ENCODE results near the gene DPY30.
A peak's percentile ranks its signal among the peaks of the same experiment; 100 is the strongest.
"Not testable (repeated sequence)": the region's sequence is repeated elsewhere in the genome, so short reads cannot be mapped to it uniquely, and the experiment has no call there.

The DPY30 gene

DNA sequence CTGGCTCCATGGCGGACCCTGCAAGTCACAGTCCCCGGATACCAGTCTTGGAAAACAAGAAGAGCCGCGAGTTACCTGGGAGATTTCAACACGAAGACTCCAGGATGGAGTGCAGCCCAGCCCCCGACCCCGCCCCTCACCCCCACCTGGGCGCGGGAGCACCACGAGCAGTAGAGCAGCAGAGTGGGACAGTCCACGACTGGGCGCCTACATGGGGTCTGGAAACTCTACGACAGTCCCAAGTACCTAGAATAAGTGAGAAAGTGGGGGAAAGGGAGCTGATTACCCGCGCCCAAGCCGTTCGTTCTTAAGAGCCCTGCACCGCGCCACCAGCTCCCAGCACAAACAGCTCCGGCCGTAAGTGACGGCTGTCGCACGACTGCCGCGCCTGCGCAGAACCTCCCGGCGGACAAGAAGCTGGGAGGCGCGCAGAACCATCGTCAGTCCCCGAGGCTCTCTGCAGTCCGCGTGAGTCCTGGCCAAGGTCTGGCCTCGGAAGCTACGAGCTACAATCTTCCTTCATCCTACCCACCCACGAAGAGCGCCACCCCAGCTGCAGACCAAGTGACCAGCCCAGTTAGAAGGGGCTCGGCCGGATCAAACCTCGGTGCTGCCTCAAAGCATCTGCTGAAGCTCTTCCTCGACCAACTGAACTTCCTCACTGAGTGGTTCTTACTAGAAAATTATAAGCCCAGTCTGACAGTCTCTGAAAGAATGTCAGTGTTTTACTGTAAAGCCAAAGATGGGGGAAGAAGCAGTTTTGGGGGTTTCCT lies at the start of gene DPY30:
DPY30 (minus strand) TSS at position 359 of the 773 bp plus-strand sequence; CDS start at position 10, 349 bp downstream.
- DNase-seq (ENCODE audit: low read depth), result peak; percentile 60

DNA sequence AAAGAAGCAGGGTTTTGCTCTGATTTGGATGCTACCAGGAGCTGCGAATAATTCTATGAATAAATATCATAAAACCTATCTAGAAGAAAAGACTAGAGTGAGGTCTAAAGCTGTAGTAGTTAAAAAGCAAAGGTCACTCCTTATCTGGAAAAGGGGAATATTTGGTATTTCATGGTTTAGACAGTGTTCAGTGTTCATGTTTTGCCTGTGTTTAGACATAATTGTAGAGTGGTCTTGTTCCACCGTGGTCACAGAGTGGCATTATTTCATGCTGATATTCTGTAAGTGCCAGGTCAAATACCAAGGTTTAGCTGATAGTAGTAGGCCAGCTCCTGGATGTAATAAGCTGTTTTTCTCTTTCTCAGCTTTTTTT lies 34.5 kb upstream of the DPY30 start:
- no peak for DNase-seq (ENCODE audit: low read depth)

DNA sequence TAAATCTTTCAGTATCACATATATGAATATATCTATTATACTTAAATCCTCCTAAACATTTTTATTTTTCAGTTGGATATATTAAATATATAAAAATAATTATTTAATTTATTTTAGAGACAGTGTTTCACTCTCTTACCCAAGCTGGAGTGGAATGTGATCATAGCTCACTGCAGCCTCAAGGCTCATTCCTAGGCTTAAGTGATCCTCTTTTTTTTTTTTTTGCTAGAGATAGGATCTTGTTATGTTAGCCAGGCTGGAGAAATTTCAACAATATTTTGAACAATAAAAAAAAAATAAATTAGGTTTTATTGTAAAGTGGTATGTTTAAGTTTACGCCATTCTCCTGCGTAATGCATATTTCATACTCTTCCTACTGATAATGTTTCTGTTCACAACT lies 27.9 kb upstream of the DPY30 start:
- no peak for DNase-seq (ENCODE audit: low read depth)

DNA sequence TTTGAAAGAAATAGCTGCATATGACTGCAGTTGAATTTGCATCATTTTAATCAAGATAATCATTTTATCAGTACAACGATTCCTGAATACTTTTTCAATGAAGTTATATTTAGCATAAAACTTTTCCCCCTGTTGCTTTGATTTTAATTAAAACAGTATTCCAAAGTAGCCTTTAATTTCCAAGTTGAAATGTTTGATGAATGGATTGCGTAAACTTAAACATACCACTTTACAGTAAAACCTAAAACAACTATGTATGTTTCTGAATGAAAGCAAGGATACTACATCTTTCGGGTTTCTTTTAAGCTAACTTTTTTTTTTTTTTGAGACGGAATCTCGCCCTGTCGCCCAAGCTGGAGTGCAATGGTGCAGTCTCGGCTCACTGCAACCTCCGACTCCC lies 25.1 kb upstream of the DPY30 start:
- DNase-seq (ENCODE audit: low read depth), result no peak

DNA sequence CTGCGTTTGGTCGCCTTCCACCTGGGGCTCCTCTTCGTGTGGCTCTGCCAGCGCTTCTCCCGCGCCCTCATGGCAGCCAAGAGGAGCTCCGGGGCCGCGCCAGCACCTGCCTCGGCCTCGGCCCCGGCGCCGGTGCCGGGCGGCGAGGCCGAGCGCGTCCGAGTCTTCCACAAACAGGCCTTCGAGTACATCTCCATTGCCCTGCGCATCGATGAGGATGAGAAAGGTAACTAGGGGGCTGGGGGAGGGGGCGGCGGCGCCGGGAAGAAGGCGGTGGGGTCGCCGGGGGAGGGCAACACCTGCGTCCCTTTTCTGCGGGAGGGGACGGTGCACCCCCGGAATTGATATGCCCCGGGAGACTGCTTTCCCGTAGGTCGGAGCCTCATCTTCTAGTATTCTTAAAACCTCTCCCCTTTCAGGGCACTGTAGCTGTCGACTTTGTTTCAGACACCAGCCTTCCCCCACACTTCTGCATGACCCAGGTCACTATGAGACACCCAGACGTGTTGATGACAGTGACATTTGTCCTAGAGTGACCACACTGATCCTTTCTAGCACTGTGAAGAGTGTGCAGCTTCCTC lies 24.5 kb upstream of the DPY30 start:
- no peak for DNase-seq (ENCODE audit: low read depth)

DNA sequence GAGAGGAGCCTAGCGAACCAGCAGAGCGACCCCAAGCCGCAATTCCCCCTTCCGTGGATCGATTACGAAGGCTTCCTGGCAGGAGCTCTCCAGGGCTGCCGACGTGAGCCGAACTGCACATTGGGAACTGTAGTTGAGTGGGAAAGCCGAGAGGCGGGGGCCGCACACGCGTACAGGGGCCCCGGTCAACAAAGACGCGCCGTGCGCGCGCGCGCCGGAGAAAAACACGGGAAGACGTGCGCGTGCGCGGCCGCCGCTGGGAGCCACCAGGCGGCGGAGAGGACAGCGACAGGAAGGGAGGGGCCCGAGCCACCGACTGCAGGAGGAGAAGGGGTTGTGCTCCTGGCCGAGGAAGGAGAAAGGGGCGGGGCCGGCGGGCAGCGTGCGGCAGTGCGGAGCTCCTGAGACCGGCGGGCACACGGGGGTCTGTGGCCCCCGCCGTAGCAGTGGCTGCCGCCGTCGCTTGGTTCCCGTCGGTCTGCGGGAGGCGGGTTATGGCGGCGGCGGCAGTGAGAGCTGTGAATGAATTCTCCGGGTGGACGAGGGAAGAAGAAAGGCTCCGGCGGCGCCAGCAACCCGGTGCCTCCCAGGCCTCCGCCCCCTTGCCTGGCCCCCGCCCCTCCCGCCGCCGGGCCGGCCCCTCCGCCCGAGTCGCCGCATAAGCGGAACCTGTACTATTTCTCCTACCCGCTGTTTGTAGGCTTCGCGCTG lies 23.9 kb upstream of the DPY30 start, which contains the start of gene SPAST:
SPAST (plus strand) TSS at position 247 of the 711 bp plus-strand sequence; CDS start at position 523, 276 bp downstream.
- DNase-seq (ENCODE audit: low read depth), result peak; percentile 83

DNA sequence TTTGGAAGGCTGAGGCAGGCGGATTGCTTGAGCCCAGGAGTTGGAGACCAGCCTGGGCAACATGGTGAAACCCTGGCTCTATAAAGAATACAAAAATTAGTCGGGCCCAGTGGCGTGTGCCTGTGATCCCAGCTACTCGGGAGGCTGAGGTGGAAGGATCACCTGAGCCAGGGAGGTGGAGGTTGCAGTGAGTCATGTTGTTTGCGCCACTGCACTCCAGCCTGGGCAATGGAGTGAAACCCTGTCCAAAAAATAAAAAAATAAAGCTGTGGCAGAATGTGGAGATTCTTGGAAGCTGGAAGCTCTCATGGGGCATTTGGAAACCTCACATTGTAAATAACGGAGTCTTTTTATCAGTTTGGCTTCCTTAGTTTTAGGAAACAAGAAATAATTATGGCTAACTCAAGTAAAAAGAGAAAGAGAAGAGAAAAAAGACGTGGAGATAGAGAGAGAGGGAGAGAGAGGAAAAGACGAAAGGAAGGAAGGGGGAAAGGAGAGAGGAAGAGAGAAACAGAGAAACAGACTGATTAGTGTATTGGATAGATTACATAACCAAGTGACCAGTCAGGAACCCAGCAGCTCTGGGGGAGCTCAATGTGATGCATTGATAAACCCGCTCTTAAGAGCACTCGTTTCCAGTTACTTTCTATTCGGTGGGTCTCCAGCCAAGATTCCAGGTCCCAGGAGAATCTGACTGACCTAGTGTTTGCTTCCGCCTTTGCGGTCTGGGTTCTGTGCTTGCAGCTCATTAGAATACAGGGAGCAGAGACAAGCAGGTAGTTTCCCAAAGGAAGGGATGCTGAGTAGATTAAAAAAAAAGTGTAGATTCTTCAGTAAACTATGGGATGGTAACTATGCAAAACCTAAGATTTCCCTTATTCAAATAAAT lies 22.6 kb upstream of the DPY30 start:
- no peak for DNase-seq (ENCODE audit: low read depth)

DNA sequence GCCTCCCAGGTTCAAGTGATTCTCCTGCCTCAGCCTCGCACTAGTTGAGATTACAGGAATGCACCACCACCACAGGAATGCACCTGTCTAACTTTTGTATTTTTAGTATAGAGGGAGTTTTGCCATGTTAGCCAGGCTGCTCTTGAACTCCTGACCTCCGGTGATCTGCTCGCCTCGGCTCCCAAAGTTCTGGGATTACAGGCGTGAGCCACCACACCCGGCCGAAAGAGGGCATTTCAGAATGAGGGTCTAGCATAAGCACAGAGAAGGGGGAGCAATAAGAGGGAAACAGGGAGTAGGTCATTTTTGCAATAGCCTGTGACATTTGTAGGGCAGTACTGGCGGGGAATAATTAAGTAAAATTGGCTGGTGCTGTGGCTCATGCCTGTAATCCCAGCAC lies 21.8 kb upstream of the DPY30 start:
- no peak for DNase-seq (ENCODE audit: low read depth)

DNA sequence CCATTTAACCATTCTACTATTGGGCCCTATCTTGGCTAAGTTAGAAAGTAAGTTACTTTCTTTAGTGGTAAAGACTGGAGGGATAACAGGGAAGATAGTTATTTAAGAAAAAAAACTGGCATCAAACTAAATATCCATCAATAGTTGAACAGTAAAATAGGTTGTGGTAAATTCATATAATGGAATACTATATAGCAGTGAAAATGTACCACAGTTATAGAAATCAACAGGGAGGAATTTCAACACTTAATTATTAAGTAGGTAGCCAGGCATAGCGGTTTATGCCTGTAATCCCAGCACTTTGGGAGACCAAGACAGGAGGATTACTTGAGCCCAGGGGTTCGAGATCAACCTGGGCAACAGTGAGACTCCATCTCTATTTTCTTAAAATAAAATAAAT lies 20.7 kb upstream of the DPY30 start:
- no peak for DNase-seq (ENCODE audit: low read depth)

DNA sequence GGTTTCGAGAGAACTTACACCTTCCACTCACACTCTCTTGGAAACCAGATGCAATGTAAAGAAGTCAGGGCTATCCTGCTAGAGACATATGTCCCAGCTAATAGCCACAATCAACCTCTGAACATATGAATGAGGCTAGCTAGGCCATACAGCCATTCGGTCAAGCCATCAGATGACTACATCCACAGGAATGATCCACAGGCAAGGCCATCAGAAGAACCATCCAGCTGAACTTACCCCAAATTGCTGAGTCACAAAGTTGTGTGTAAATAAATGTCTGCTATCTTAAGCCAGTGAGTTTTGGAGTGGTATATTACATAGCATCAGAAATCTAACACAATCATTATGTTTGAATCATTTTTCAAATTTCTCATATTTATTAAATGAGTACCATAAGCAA lies 18.5 kb upstream of the DPY30 start:
- DNase-seq (ENCODE audit: low read depth), result no peak

DNA sequence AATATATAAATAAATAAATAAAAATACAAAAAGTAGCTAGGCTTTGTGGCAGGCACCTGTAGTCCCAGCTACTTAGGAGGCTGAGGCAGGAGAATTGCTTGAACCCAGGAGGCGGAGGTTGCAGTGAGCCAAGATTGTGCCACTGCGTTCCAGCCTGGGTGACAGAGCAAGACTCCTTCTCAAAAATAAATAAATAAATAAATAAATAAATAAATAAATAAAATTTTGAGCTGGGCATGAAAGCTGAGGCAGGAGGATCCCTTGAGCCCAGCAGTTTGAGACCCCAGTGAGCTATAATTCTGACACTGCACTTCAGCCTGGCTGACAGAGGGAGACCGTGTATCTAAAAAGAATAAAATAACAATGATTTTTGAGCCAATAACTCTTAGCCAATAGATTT lies 15.0 kb upstream of the DPY30 start:
- DNase-seq (ENCODE audit: low read depth), result not testable (repeated sequence)

DNA sequence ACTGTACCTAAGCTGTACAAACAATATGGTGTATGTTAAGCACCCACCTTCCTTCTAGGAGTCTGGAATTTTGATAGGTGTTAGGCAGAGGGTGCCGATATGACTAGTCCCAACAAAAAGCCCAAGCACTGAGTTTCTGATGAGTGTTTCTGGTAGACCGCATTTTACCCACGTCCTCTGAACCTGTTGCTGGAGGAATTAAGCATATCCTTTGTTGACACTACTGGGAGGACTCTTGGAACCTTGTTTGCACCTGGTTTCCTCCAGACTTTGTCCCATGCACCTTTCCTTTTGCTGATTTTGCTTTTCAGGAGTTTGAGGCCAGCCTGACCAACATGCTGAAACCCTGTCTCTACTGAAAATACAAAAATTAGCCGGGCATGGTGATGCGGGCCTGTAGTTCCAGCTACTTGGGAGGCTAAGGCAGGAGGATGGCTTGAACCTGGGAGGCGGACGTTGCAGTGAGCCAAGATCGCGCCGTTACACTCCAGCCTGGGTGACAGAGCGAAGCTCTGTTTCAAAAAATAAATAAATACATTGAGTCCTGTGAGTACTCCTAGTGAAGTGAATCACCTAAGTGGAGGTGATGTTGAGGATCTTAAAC lies 12.3 kb upstream of the DPY30 start:
- no peak for DNase-seq (ENCODE audit: low read depth)

DNA sequence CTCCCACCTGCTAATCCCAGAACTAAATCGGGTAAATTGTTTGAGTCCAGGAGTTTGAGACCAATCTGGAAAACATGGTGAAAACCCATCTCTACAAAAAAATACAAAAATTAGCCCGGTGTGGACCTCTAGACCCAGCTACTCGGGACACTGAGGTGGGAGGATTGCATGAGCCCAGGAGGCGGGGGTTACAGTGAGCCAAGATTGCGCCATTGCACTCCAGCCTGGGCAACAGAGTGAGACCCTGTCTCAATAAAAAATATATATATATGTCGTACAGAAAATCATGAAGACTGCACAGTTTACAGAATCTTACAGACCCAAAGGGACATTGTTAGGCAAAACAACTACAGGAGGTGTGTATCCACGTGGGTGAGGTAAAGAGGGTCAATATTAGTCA lies 4.0 kb upstream of the DPY30 start:
- DNase-seq (ENCODE audit: low read depth), result no peak

DNA sequence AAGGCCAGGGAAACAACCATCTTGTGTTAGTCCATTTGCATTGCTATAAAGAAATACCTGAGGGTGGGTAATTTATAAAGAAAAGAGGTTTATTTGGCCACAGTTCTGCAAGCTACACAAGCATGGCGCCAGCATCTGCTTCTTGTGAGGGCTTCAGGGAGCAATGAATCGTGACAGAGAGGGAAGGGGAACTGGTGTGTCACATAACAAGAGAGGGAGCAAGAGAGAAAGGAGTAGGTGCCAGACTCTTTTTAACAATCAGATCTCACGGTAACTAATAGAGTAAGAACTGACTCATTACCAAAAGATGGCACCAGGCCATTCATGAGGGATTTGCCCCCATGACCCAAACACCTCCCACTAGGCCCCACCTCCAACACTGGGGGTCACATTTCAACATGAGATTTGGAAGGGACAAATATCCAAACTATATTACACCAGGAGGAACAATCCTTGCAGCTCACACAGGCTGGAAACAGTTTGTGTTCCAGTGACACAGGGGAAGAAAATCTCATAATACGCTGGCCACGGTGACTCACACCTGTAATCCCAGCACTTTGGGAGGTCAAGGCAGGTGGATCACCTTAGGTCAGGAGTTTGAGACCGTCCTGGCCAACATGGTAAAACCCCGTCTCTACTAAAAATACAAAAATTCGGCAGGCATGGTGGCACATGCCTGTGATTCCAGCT lies 5.3 kb downstream of the DPY30 start:
- not testable (repeated sequence) for DNase-seq (ENCODE audit: low read depth)

DNA sequence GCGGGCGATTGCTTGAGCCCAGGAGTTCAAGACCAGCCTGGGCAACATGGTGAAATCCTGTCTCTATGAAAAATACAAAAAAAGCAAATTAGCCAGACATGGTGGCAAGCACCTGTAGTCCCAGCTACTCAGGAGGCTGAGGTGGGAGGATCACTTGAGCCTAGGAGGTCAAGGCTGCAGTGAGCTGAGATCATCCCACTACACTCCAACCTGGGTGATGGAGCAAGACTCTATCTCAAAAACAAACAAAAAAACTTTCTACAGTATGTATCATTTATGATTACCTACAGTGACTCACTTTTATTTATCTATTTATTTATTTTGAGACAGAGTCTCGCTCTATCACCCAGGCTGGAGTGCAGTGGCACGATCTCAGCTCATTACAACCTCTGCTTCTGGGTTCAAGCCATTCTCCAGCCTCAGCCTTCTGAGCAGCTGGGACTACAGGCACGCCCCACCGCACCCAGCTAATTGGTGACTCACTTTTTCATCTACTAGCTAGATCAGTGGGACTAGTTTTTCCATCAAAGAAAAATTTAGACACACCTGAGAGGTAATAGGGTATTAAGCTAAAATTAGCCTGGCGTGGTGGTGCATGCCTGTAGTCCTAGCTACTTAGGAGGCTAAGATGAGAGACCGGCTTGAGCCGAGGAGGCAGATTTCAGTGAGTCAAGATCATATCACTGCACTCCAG lies 20.7 kb downstream of the DPY30 start:
- not testable (repeated sequence) for DNase-seq (ENCODE audit: low read depth)

DNA sequence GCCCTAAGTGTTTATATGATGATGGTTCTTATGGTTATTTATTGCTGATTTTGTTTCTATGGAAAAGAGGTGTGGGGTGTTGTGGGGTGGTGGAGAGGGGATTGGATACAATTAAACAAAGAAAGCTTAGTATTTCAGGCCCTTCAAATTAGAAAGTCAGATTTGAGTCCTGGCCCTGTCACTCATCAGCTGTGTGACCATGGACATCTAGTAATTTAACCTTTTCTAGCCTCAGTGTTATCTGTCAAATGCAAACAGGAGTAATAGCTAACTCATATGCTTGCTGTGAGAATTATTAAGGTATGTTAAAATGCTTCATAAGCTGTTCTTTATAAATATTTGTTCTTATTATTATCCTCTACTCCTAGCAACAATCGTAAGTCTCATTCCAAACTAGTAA lies 26.7 kb downstream of the DPY30 start:
- no peak for DNase-seq (ENCODE audit: low read depth)

DNA sequence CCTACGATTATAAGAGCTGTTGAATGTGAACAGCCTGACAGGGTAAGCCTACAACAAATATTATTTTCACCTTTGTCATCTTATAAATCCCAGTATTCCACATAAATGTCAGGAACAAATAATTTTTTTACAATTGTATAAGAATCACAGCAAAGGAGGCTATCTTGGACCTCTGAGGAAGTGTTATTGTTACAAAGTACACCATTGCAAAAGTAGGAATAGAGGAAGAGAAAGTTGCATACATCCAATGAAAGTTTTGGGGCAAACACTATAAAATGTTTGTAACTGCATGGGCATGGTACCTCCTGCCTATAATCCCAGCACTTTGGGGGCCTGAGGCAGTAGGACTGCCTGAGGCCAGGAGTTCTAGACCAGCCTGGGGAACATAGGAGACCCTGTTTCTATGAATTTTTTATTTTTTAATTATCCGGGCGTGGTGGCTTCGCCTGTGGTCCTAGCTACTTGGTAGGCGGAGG lies 28.1 kb downstream of the DPY30 start:
- DNase-seq (ENCODE audit: low read depth), result no peak

DNA sequence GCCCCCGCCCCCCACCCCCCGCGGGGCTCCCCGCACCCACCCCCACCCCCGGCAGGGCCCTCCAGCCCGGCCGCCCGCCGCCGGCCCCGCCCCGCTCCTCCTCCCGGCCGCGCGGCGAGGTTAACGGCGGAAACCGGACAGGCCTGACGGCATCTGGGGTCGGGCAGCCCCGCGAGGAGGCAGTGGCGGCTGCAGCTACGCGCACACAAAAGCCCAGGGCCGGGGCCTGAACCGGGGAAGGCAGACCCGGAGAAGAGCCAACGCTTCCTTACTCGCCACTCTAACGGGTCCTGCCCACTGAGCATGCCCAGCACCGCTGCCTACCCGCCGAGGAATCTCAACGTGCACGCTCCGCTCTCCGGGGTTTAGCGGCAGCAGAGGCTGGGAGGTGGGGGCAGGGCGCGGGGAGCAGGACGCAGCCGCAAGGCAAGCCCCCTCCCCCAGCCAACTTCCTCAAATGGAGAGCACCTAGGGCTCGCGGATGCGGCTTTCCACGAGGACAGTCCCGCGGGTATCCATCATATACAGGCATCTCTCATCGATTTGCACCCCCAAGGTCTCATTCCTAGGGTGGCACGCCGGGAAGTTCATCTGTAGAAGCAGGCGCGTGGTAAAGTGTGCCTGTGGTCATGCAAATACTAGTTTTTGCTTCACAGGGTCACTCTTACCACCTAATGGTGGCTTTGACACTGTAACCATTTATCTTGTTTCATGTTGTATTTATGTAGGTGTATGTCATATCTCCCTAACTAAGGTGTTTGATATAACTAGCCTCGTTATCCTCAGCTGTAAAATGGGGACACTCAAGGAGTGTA lies 28.7 kb downstream of the DPY30 start, which contains the start of gene MEMO1:
MEMO1 (minus strand) TSS at position 339 of the 815 bp plus-strand sequence. CDS start 761 bp downstream, outside the sequence.
- DNase-seq (ENCODE audit: low read depth), result peak; percentile 68

DNA sequence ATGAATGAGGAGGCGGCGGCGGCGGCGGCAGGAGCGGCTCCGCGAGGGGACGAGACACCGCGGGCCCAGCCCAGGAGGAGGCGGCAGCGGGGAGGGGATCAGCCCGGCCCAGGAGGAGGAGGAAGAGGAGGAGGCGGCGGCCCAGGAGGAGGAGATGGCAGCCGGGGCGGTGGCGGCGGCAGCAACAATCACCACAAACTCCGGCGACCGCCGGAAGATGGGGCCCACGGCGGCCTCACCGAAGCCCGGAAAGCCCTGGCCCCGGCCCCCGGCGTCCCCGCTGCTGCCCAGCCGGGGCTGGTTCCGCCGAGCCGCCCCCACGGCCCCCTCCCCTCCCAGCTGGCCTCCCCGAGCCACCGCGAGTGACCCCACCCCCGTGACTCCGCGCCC lies 29.3 kb downstream of the DPY30 start:
- DNase-seq (ENCODE audit: low read depth), result not testable (repeated sequence)

All from HS-5 (cell line).